Effector memory CD4-positive, alpha-beta T cell (primary cell): Measurements from ENCODE around the gene MRPS16.

Experiments used
- DNase-seq, 3 donors: peaks; one replicate each; pipeline ENCODE4 v3.0.0-alpha.2; 2020
- H3K27ac ChIP-seq: 2 replicates; pipeline ENCODE4 v1.7.0; 2013; ENCODE audit warnings: mild to moderate bottlenecking, low read length, moderate library complexity; ENCODE audit not compliant: insufficient read depth, poor library complexity, severe bottlenecking
- H3K27me3 ChIP-seq: replicated peaks from 2 replicates; pipeline ENCODE4 v1.7.0; 2013; ENCODE audit warnings: mild to moderate bottlenecking, low read length; ENCODE audit not compliant: insufficient read depth, control insufficient read depth, poor library complexity, severe bottlenecking
- H3K36me3 ChIP-seq: 2 replicates; pipeline ENCODE4 v1.7.0; 2013; ENCODE audit warnings: mild to moderate bottlenecking, low read length, moderate library complexity; ENCODE audit not compliant: control insufficient read depth, insufficient read depth
- H3K4me1 ChIP-seq: 2 replicates; pipeline ENCODE4 v1.7.0; 2013; ENCODE audit warnings: low read length, mild to moderate bottlenecking; ENCODE audit not compliant: control insufficient read depth, insufficient read depth, poor library complexity, severe bottlenecking
- H3K4me3 ChIP-seq: 2 replicates; pipeline ENCODE4 v1.7.0; 2013; ENCODE audit warnings: low read length, low read depth, mild to moderate bottlenecking; ENCODE audit not compliant: insufficient read depth, poor library complexity, severe bottlenecking
- H3K9me3 ChIP-seq: 2 replicates; pipeline ENCODE4 v1.7.0; 2013; ENCODE audit warnings: mild to moderate bottlenecking, low read length, moderate library complexity; ENCODE audit not compliant: control insufficient read depth

Gene MRPS16

GRCh38 chr10:73205890-73206289, 46.6 kb downstream of the MRPS16 start:
- no peaks in the 10 kb centered on the region for H3K27me3 ChIP-seq
- no peaks in the 10 kb centered on the region for H3K4me1 ChIP-seq
- H3K4me3 ChIP-seq, result no peak overlapping the region
- peaks cover 2% of the 10 kb centered on the region for H3K36me3 ChIP-seq
- DNase-seq, result no peak
- no peaks in the 10 kb centered on the region for H3K9me3 ChIP-seq
- H3K27ac ChIP-seq, result no peak overlapping the region

- no peaks in the 10 kb centered on the region for H3K9me3 ChIP-seq
- H3K4me3 ChIP-seq, result no peak overlapping the region
- H3K27me3 ChIP-seq, result no peaks in the 10 kb centered on the region
- H3K36me3 ChIP-seq, result no peaks in the 10 kb centered on the region
- no peak for DNase-seq
- no peaks in the 10 kb centered on the region for H3K4me1 ChIP-seq
- H3K27ac ChIP-seq, result no peak overlapping the region
These were observed 47.4 kb downstream of the MRPS16 start for GRCh38 chr10:73205081-73205480.
